NCI-H2107 treated with DMSO at 0.1 percent for 48 hours (cell line): Measurements from ENCODE around the gene PIK3R1.

ENCODE experiments used
- DNase-seq: peaks from one replicate; lab custom pipeline; 2025; ENCODE audit not compliant: unreplicated experiment; lab: John Stamatoyannopoulos, UW

Gene PIK3R1

DNA sequence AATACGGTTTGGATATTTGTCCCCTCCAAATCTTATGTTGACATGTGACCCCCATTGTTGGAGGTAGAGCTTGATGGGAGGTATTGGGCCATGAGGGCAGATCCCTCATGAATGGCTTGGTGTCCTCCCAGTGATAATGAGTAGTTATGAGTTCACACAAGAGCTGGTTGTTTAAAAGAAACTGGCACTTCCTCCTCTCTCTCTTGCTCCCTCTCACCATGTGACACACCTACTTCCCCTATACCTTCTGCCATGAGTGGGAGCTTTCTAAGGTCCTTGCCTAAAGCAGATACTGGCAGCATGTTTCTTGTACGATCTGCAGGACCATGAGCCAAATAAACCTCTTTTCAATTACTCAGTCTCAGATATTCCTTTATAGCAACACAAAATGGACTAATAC lies 132.0 kb downstream of the PIK3R1 start:
- no peak for DNase-seq

DNA sequence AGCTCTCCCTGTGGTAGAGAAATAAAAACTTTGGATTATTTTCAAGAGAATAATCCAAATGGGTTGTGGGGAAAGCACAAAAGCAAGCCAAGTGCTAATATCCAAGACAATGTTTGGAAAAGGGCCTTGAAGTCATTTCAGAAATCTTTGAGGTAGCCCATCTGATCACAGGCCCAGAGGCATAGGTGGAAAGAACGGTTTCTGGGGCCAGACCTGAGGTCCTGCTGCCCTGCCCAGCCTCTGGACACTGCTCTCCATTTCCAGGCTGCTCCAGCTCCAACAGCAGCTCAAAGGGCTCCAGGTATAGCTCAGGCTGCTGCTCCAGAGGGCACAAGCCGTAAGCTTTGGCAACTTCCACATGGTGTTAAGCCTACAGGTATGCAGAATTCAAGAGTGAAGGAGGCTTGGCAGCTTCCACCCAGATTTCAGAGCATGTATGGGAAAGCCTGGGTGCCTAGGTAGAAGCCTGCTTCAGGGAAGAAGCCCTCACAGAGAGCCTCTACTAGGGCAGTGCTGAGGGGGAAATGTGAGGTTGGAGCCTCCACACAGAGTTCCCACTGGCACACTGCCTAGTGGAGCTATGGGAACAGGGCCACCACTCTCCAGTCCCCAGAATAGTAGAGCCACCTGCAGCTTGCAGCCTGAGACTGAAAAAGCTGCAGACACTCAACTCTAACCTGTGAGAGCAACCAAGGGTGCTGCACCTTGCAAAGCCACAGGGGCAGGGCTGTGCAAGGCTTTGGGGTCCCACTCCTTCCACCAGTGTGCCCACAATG lies 133.1 kb downstream of the PIK3R1 start:
- no peak for DNase-seq

DNA sequence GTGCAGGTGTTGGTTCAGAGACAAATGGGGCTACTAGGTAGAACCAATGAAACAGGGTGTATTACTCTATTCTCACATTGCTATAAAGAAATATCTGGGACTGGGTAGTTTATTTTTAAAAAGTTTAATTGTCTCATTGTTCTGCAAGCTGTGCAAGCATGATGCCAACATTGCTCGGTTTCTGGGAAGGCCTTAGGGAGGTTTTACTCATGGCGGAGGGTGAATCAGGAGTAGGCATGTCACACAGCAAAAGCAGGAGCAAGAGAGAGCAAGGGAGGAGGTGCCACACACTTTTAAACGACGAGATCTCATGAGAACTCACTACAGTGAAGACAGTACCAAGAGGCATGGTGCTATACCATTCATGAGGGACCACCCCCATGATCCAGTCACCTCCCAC lies 134.6 kb downstream of the PIK3R1 start:
- DNase-seq: no peak
